ENCODE measurements around the gene CHMP2A.

DNA sequence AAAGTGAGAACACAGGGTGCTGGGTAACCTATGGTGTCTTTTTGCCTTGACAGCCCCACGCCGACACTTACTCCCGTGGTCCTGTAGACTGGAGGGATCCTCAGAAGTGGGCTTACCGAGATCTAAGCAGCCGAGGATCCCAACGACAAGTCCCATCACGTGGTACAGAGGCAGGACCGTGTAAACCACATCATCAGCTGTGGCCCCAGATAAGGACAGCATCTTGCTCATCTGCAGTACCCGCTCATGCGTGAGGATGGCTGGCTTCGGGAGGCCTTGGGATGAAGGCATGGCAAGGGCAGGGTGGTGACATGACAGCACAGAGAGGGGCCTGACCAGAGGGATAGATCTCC, 45.2 kb downstream of the CHMP2A start:
- TF ChIP-seq CTCF (IDR thresholded peaks at IDR 0.05 in 8 of 11, conservative IDR thresholded peaks at IDR 0.05 in 3 of 11): no peak
- peak in 1 of 3 donors; percentile 12 for TF ChIP-seq POLR2AphosphoS5 (IDR thresholded peaks at IDR 0.05)
